ENCODE data around the gene SPATS2L. TPM values are rescaled to one million over a fixed set of nuclear protein-coding genes. Genes with fewer than 3 reads are reported as not detected.

Gene SPATS2L
- polyA plus RNA-seq, 4 donors: 66.7 to 104 (median 96.0) TPM

DNA sequence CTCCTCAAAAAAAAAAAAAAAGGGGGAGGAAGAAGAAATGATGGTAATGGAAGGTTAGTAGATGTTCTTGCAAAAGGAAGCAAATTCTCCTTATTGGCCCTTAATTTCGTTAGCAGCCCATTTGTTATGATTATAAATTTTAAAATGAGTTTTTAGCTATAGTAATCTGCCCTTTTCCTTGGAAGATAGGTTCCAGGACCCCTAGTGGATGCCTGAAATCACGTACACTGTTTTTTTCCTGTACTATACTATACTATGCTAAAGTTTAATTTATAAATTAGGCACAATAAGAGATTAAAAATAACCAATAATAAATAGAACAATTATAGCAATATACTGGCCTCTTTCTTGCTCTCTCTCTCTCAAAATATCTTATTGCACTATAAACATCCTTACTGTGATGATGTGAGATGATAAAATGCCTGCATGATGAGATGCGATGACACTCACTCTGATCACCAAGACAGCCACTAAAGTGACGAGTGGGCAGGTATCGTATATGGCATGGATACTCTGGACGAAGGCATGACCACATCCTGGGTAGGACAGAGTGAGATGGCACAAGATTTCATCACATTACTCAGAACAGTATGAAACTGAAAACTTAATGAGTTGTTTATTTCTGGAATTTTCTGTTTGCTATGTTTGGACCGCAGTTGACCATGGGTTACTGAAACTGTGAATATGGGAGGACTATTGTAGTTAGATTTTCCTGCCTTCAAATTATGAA, 116.2 kb downstream of the SPATS2L start:
- H3K36me3 ChIP-seq (ENCODE audit: control insufficient read depth in 3 of 3, insufficient read depth in 2 of 3, low read depth in 1 of 3, low read length in 3 of 3): peaks cover 5 to 40% (median 8%) of the 10 kb centered on the region in 3 donors
- H3K4me1 ChIP-seq (ENCODE audit: control insufficient read depth in 3 of 3, insufficient read depth in 2 of 3, low read depth in 1 of 3, low read length in 2 of 3): no peaks in the 10 kb centered on the region
- 85 to 94% (median 87%) methylated on average over 7 of the region's 7 CpGs for WGBS, 3 donors
- no peak overlapping the region for H3K4me3 ChIP-seq (ENCODE audit: low read depth in 1 of 3, low read length in 3 of 3)
- FAIRE-seq (no peak), DNase-seq (no peak)
- no peaks in the 10 kb centered on the region for H3K27me3 ChIP-seq (ENCODE audit: control insufficient read depth in 3 of 3, insufficient read depth in 3 of 3, low read length in 3 of 3)
- H3K9me3 ChIP-seq (ENCODE audit: control insufficient read depth in 2 of 2, insufficient read depth in 1 of 2, low read depth in 1 of 2, low read length in 1 of 2): no peaks in the 10 kb centered on the region
- H3K27ac ChIP-seq (ENCODE audit: low read depth in 1 of 3, low read length in 2 of 3): no peak overlapping the region

DNA sequence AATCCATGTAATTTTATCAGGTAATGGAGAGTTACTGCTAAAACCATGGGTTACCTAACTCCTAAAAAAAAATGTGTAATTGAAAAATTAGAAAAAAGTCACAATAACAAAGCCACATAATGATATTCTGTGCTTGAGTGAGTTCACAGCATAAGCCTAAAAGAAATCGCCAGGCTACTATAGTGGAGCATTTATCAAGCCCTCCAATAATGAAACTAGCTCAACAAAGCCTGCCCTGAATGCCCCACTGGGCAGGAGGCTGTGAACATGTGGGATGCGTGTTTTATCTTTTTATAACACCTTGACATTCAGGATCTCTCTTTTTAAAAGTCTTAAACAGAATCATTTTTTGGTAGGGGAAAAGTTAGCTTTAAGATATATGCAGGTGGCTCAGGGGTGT, 117.0 kb downstream of the SPATS2L start:
- no peaks in the 10 kb centered on the region for H3K27me3 ChIP-seq (ENCODE audit: control insufficient read depth in 3 of 3, insufficient read depth in 3 of 3, low read length in 3 of 3)
- H3K4me1 ChIP-seq (ENCODE audit: control insufficient read depth in 3 of 3, insufficient read depth in 2 of 3, low read depth in 1 of 3, low read length in 2 of 3): peaks cover 0 to 1% (median 0%) of the 10 kb centered on the region in 3 donors
- DNase-seq (no peak), FAIRE-seq (no peak)
- WGBS, 3 donors: 86 to 89% (median 89%) methylated on average over 2 of the region's 2 CpGs
- H3K9me3 ChIP-seq (ENCODE audit: control insufficient read depth in 2 of 2, insufficient read depth in 1 of 2, low read depth in 1 of 2, low read length in 1 of 2): no peaks in the 10 kb centered on the region
- H3K27ac ChIP-seq (ENCODE audit: low read depth in 1 of 3, low read length in 2 of 3): no peak overlapping the region
- H3K4me3 ChIP-seq (ENCODE audit: low read depth in 1 of 3, low read length in 3 of 3): no peak overlapping the region
- H3K36me3 ChIP-seq (ENCODE audit: control insufficient read depth in 3 of 3, insufficient read depth in 2 of 3, low read depth in 1 of 3, low read length in 3 of 3): peaks cover 4 to 36% (median 8%) of the 10 kb centered on the region in 3 donors

DNA sequence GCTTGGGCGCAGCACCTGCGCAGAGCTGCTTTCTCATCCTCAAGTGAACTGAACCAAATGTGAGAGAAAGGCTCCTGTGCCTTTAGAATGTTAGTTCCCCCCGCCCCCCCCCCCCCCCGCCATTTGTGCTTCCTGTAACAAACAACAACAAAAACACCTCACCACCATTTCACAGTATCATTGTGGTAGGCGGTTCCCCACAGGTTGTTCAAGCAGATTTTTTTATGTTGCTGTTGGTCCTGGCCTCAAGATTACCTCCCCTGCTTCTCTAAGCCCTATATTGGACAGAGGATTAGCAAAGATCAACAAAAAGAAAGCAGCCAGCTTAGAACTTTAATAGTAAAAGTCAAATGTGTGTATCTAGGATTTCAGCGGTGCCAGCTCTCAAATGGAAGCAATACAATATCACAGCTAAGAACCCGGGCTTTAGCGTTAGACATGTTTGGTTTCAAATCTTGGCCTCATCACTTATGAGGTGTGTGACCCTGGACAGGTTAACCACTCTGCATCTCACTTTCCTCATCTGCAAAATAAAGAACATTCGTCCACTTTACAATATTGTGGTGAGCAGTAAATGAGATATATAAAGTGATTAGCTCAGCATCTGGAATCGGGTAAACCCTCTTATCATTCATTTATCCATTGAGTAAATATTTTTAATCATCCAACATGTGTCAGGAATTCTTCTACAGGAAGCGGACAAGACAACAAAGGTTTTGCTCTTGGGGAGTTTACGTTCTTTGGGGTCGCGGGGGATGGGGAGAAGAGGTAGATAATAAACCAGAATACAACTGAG, 118.7 kb downstream of the SPATS2L start:
- FAIRE-seq (no peak), DNase-seq (no peak)
- H3K36me3 ChIP-seq (ENCODE audit: control insufficient read depth in 3 of 3, insufficient read depth in 2 of 3, low read depth in 1 of 3, low read length in 3 of 3): peaks cover 3 to 33% (median 8%) of the 10 kb centered on the region in 3 donors
- H3K27ac ChIP-seq (ENCODE audit: low read depth in 1 of 3, low read length in 2 of 3): no peak overlapping the region
- peaks cover 0 to 16% (median 0%) of the 10 kb centered on the region in 3 donors for H3K4me1 ChIP-seq (ENCODE audit: control insufficient read depth in 3 of 3, insufficient read depth in 2 of 3, low read depth in 1 of 3, low read length in 2 of 3)
- no peaks in the 10 kb centered on the region for H3K27me3 ChIP-seq (ENCODE audit: control insufficient read depth in 3 of 3, insufficient read depth in 3 of 3, low read length in 3 of 3)
- H3K4me3 ChIP-seq (ENCODE audit: low read depth in 1 of 3, low read length in 3 of 3): no peak overlapping the region
- no peaks in the 10 kb centered on the region for H3K9me3 ChIP-seq (ENCODE audit: control insufficient read depth in 2 of 2, insufficient read depth in 1 of 2, low read depth in 1 of 2, low read length in 1 of 2)
- WGBS, 3 donors: 76 to 88% (median 78%) methylated on average over 14 of the region's 14 CpGs

DNA sequence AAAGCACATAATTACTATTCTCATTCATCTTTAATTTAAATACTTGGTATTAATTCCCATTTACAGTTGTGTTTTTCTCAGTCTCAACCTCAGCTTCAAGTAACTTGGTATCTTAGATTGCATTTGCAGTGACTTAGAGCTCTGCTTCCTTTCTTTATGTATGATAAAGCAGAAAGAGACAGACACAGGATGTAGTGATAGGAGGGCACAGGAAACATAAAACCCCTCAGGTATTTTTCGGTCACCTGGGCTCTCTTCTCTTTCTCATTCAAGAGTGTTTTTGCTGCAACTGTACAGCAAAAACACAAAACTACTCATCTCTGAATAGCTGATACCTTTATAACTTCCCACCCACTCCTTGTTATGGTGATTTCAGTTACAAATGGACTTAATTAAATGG, 120.3 kb downstream of the SPATS2L start:
- Histone ChIP-seq H3K27me3 (ENCODE audit: control insufficient read depth in 3 of 3, insufficient read depth in 3 of 3, low read length in 3 of 3) (no peaks in the 10 kb centered on the region), H3K27ac (ENCODE audit: low read depth in 1 of 3, low read length in 2 of 3) (no peak overlapping the region), H3K9me3 (ENCODE audit: control insufficient read depth in 2 of 2, insufficient read depth in 1 of 2, low read depth in 1 of 2, low read length in 1 of 2) (no peaks in the 10 kb centered on the region), H3K4me3 (ENCODE audit: low read depth in 1 of 3, low read length in 3 of 3) (no peak overlapping the region), H3K36me3 (ENCODE audit: control insufficient read depth in 3 of 3, insufficient read depth in 2 of 3, low read depth in 1 of 3, low read length in 3 of 3) (peaks cover 2 to 36% (median 3%) of the 10 kb centered on the region in 3 donors), H3K4me1 (ENCODE audit: control insufficient read depth in 3 of 3, insufficient read depth in 2 of 3, low read depth in 1 of 3, low read length in 2 of 3) (peaks cover 0 to 16% (median 0%) of the 10 kb centered on the region in 3 donors)
- FAIRE-seq (no peak), DNase-seq (no peak)
- WGBS, 3 donors: 65 to 92% (median 74%) methylated on average over 1 of the region's 1 CpG

DNA sequence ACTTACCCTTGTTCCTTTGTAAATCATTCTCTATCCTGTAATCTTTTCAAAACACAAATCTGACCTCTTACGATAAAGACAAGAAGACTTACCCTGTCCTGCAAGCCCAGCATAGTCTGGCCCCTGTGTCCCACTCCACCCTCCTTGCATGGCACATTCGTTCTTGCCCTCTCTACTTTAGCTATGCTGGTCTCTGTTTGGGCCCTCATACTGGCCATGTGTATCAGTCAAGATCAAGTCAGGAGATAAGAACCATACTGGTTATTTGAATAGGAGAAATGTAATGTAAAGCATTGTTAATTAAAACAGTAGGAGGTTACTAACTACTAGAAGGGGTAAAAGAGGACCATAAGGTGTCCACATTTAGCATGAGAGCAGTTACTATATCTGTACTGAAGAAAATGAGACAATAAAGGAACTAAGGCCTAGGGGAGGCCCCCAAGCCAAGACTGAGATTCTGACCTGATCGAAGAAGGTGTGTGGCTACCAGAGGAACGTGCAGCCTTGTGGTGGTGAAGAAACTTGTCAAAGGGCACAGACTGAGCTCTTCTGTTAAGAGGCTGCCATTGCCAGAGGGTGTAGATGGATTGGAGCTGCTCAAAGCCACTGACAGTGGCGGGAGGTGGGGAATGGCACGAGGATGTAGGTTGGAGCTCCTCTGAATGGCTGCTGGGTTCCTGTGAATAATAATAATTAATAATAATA, 122.6 kb downstream of the SPATS2L start:
- FAIRE-seq: no peak
- Histone ChIP-seq H3K36me3 (ENCODE audit: control insufficient read depth in 3 of 3, insufficient read depth in 2 of 3, low read depth in 1 of 3, low read length in 3 of 3) (peaks cover 2 to 26% (median 3%) of the 10 kb centered on the region in 3 donors), H3K27ac (ENCODE audit: low read depth in 1 of 3, low read length in 2 of 3) (peak overlapping the region in 1 of 3 donors; percentile 32), H3K9me3 (ENCODE audit: control insufficient read depth in 2 of 2, insufficient read depth in 1 of 2, low read depth in 1 of 2, low read length in 1 of 2) (no peaks in the 10 kb centered on the region), H3K4me3 (ENCODE audit: low read depth in 1 of 3, low read length in 3 of 3) (no peak overlapping the region), H3K27me3 (ENCODE audit: control insufficient read depth in 3 of 3, insufficient read depth in 3 of 3, low read length in 3 of 3) (no peaks in the 10 kb centered on the region), H3K4me1 (ENCODE audit: control insufficient read depth in 3 of 3, insufficient read depth in 2 of 3, low read depth in 1 of 3, low read length in 2 of 3) (peaks cover 0 to 16% (median 0%) of the 10 kb centered on the region in 3 donors)
- DNase-seq: no peak
- WGBS, 3 donors: 90 to 96% (median 94%) methylated on average over 6 of the region's 6 CpGs

DNA sequence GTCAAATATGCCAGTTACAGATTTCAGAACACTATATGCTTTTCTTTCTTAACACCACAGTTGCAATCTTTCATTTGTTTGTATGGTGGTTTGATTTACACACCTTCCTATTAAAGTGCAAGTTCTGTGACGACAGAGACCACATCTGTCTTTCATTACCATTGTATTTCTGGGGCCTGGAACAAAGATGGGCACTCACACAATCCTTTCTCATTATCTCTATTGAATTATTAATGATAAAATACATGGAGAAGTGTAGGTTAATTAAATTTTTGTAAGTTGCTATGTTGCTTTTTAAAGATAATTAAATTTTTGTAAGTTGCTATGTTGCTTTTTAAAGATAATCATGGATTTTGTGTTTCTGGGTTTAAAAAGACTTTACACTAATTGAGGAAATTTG, 123.5 kb downstream of the SPATS2L start:
- no peak for DNase-seq
- Histone ChIP-seq H3K9me3 (ENCODE audit: control insufficient read depth in 2 of 2, insufficient read depth in 1 of 2, low read depth in 1 of 2, low read length in 1 of 2) (no peaks in the 10 kb centered on the region), H3K27ac (ENCODE audit: low read depth in 1 of 3, low read length in 2 of 3) (no peak overlapping the region), H3K27me3 (ENCODE audit: control insufficient read depth in 3 of 3, insufficient read depth in 3 of 3, low read length in 3 of 3) (no peaks in the 10 kb centered on the region), H3K4me1 (ENCODE audit: control insufficient read depth in 3 of 3, insufficient read depth in 2 of 3, low read depth in 1 of 3, low read length in 2 of 3) (peaks cover 0 to 16% (median 0%) of the 10 kb centered on the region in 3 donors), H3K4me3 (ENCODE audit: low read depth in 1 of 3, low read length in 3 of 3) (no peak overlapping the region), H3K36me3 (ENCODE audit: control insufficient read depth in 3 of 3, insufficient read depth in 2 of 3, low read depth in 1 of 3, low read length in 3 of 3) (peaks cover 2 to 19% (median 3%) of the 10 kb centered on the region in 3 donors)
- no peak for FAIRE-seq
- 93 to 98% (median 94%) methylated on average over 1 of the region's 1 CpG for WGBS, 3 donors

DNA sequence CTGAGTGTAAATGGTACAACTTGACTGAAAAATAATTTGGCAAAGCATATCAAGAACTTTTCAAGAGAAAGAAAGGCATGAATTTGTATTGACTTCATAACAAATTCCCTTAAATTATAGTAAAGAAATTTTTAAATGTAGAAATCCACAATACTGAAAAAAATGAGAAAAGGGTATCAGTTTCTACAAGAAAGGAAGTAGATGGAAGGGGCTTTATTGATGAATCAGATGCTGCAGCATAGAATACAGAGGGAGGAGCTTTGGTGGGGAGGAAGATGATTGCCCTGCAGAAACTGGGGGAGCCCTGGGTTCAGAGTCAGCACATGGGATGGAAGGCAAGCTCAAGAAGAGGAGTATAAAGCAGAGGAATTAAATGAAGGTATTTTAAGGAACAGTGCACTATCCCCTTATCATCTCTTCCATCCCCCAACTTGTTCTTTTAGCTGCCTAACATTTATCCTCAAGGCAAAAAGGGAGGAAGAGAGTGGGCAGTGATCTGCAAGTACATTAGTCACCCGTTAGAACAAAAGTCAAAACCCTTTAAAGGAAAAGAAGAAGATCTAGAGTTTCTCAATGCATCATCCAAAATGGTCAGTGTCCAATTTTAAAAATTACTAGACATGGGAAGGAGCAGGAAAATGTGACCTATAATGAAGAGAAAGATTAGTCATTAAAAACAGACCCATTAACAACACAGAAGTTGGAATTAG, 125.7 kb downstream of the SPATS2L start:
- DNase-seq (no peak), FAIRE-seq (no peak)
- WGBS, 3 donors: 75 to 93% (median 92%) methylated on average over 1 of the region's 1 CpG
- H3K4me1 ChIP-seq (ENCODE audit: control insufficient read depth in 3 of 3, insufficient read depth in 2 of 3, low read depth in 1 of 3, low read length in 2 of 3): peaks cover 0 to 16% (median 0%) of the 10 kb centered on the region in 3 donors
- no peaks in the 10 kb centered on the region for H3K27me3 ChIP-seq (ENCODE audit: control insufficient read depth in 3 of 3, insufficient read depth in 3 of 3, low read length in 3 of 3)
- H3K36me3 ChIP-seq (ENCODE audit: control insufficient read depth in 3 of 3, insufficient read depth in 2 of 3, low read depth in 1 of 3, low read length in 3 of 3): peaks cover 0 to 15% (median 2%) of the 10 kb centered on the region in 3 donors
- H3K4me3 ChIP-seq (ENCODE audit: low read depth in 1 of 3, low read length in 3 of 3): no peak overlapping the region
- no peak overlapping the region for H3K27ac ChIP-seq (ENCODE audit: low read depth in 1 of 3, low read length in 2 of 3)
- no peaks in the 10 kb centered on the region for H3K9me3 ChIP-seq (ENCODE audit: control insufficient read depth in 2 of 2, insufficient read depth in 1 of 2, low read depth in 1 of 2, low read length in 1 of 2)

DNA sequence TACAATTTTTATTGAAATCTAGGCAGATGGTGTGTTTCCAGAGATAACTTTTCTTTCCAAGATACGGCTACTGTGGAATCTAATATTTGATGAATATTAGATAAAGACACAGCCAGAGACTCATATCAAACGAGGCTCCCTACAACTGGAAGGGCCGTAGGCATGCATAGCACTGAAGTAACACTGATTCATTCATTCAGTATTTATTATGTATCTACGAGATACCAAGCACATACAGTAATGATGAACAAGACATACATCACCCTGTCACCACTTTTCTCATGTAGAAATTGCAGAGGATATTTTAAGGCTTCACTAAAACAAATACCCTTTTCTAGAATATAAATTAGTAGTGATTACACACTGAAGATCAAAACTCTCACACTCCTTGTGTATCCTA, 128.9 kb downstream of the SPATS2L start:
- 80 to 91% (median 86%) methylated on average over 4 of the region's 4 CpGs for whole genome bisulfite sequencing, 3 donors
- H3K36me3 ChIP-seq (ENCODE audit: control insufficient read depth in 3 of 3, insufficient read depth in 2 of 3, low read depth in 1 of 3, low read length in 3 of 3): peaks cover 0 to 15% (median 5%) of the 10 kb centered on the region in 3 donors
- no peaks in the 10 kb centered on the region for H3K27me3 ChIP-seq (ENCODE audit: control insufficient read depth in 3 of 3, insufficient read depth in 3 of 3, low read length in 3 of 3)
- no peak overlapping the region for H3K27ac ChIP-seq (ENCODE audit: low read depth in 1 of 3, low read length in 2 of 3)
- H3K9me3 ChIP-seq (ENCODE audit: control insufficient read depth in 2 of 2, insufficient read depth in 1 of 2, low read depth in 1 of 2, low read length in 1 of 2): no peaks in the 10 kb centered on the region
- no peaks in the 10 kb centered on the region for H3K4me1 ChIP-seq (ENCODE audit: control insufficient read depth in 3 of 3, insufficient read depth in 2 of 3, low read depth in 1 of 3, low read length in 2 of 3)
- no peak for DNase-seq
- H3K4me3 ChIP-seq (ENCODE audit: low read depth in 1 of 3, low read length in 3 of 3): no peak overlapping the region
- FAIRE-seq: no peak
